ENCODE measurements around the gene MRPL24. TPM values are rescaled to one million over a fixed set of nuclear protein-coding genes. Genes with fewer than 3 reads are reported as not detected.

Gene MRPL24
- total RNA-seq, 1 experiment from 2014 or later: 27.3 TPM

DNA sequence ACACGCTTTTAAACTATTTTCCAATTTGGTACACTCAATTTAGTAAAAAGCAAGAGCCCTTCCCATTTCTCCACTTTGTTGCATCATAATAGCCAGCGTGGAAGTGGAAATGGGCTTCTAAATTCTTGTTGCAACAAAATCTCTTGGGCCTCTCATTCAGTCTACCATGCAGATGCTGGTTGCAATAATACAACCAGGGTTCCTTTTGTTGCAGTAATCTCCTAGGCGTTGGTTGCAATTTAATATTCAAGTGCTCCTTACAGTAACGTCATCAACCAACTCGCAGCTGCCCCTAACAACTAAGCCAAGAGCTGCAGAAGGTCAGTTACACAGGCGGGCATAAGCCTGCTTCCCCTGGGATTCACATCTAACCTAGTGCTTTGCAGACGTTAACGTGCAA, 13.3 kb upstream of the MRPL24 start:
- Mint-ChIP-seq H3K27me3 (ENCODE audit: low read depth) (no peaks in the 10 kb centered on the region), H3K4me1 (peaks cover 19 to 22% of the 10 kb centered on the region in 2 experiments), H3K4me3 (no peak overlapping the region), H3K9me3 (no peaks in the 10 kb centered on the region), H3K36me3 (ENCODE audit: insufficient read depth in 1 of 3, low read depth in 3 of 3) (peaks cover 0 to 8% (median 3%) of the 10 kb centered on the region in 3 experiments; a peak in 2 of 7 replicates), H3K27ac (no peak overlapping the region)
- Histone ChIP-seq H2BK20ac (ENCODE audit: low read depth, low read length, poor library complexity, severe bottlenecking) (no peak overlapping the region), H2BK15ac (ENCODE audit: low read depth, low read length) (no peak overlapping the region), H3K23ac (ENCODE audit: insufficient read length, low read depth, low read length) (no peak overlapping the region), H3K4ac (ENCODE audit: low read depth, low read length) (no peak overlapping the region), H2AFZ (ENCODE audit: low read length) (no peak overlapping the region), H2BK5ac (ENCODE audit: insufficient read length, low read length) (no peak overlapping the region), H3K27me3 (ENCODE audit: insufficient read depth, low read length) (no peaks in the 10 kb centered on the region), H4K91ac (ENCODE audit: insufficient read length, low read depth, low read length) (no peak overlapping the region), H3K18ac (ENCODE audit: insufficient read length, low read depth, low read length) (no peak overlapping the region), H3K27ac (ENCODE audit: insufficient read length, low read depth, low read length) (no peak overlapping the region), H3T11ph (ENCODE audit: low read length) (no peak overlapping the region), H3K4me1 (ENCODE audit: insufficient read depth, low read length) (peaks cover 6% of the 10 kb centered on the region; the same call in 1 of the 2 replicates), H3K4me2 (ENCODE audit: insufficient read depth, insufficient read length, low read length) (no peak overlapping the region), H4K20me1 (ENCODE audit: control insufficient read depth, insufficient read depth, insufficient read length) (no peaks in the 10 kb centered on the region), H2AK5ac (ENCODE audit: insufficient read length, low read length) (no peak overlapping the region), H4K8ac (replicated peaks; ENCODE audit: insufficient read length, low read depth, low read length) (no peak overlapping the region), H3K23me2 (ENCODE audit: insufficient read length, low read depth, low read length, poor library complexity, severe bottlenecking) (peaks cover 7% of the 10 kb centered on the region), H3K9me3 (ENCODE audit: control insufficient read depth, low read depth, low read length) (no peaks in the 10 kb centered on the region), H3K56ac (ENCODE audit: insufficient read length, low read depth, low read length) (no peak overlapping the region), H3K79me2 (ENCODE audit: insufficient read depth, low read length) (peaks cover 12% of the 10 kb centered on the region; the same call in 1 of the 2 replicates), H3K14ac (ENCODE audit: insufficient read depth, low read length) (no peak overlapping the region), H2BK120ac (ENCODE audit: low read depth, low read length, poor library complexity, severe bottlenecking) (no peak overlapping the region), H3K79me1 (ENCODE audit: insufficient read depth, low read depth, low read length, poor library complexity, severe bottlenecking) (no peaks in the 10 kb centered on the region), H3K9ac (ENCODE audit: extremely low read depth, insufficient read length, low read length) (no peak overlapping the region), H2BK12ac (ENCODE audit: insufficient read length, low read depth, low read length) (no peak overlapping the region), H4K5ac (ENCODE audit: insufficient read length, low read depth, low read length) (no peak overlapping the region)
- DNase-seq: no peak
- WGBS (ENCODE audit: extremely low coverage, insufficient read length, low lambda C conversion rate): no CpG with 5 or more reads among the region's 8 CpGs
- TF ChIP-seq, protein P1, sequence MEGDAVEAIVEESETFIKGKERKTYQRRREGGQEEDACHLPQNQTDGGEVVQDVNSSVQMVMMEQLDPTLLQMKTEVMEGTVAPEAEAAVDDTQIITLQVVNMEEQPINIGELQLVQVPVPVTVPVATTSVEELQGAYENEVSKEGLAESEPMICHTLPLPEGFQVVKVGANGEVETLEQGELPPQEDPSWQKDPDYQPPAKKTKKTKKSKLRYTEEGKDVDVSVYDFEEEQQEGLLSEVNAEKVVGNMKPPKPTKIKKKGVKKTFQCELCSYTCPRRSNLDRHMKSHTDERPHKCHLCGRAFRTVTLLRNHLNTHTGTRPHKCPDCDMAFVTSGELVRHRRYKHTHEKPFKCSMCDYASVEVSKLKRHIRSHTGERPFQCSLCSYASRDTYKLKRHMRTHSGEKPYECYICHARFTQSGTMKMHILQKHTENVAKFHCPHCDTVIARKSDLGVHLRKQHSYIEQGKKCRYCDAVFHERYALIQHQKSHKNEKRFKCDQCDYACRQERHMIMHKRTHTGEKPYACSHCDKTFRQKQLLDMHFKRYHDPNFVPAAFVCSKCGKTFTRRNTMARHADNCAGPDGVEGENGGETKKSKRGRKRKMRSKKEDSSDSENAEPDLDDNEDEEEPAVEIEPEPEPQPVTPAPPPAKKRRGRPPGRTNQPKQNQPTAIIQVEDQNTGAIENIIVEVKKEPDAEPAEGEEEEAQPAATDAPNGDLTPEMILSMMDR (conservative IDR thresholded peaks at IDR 0.05): no peak
